Gastrocnemius medialis (tissue), 4 donors: ENCODE measurements around the gene HOTAIR. TPM values are rescaled to one million over a fixed set of nuclear protein-coding genes. Genes with fewer than 3 reads are reported as not detected.

ENCODE experiments used
- ATAC-seq, 2 donors: fragments of 150-250 bp; one replicate each; pipeline ENCODE4 v1.9.1; 2016
- DNase-seq, 2 donors: peaks; one replicate each; pipeline ENCODE4 v3.0.0-alpha.2; 2019
- H3K27ac ChIP-seq, 4 donors: fragments of 200-600 bp; sonication (generic); 1 replicate in 1 of 4; 2 replicates in 3 of 4; pipeline ENCODE4 v1.5.1; 2016 to 2018; ENCODE audit warnings: mild to moderate bottlenecking in 2 of 4, moderate library complexity in 1 of 4
- H3K27me3 ChIP-seq, 3 donors: fragments of 200-600 bp; sonication (generic) in 2 of 3; 1 replicate in 1 of 3; 2 replicates in 2 of 3; pipeline versions ENCODE4 v1.5.1 to v1.6.0; 2016 to 2019; ENCODE audit warnings: mild to moderate bottlenecking in 1 of 3, moderate library complexity in 1 of 3
- H3K36me3 ChIP-seq, 2 donors: fragments of 200-600 bp; sonication (generic) in 1 of 2; one replicate each; pipeline ENCODE4 v1.5.1; 2017 to 2018
- H3K4me1 ChIP-seq, 2 donors: fragments of 200-600 bp; sonication (generic) in 1 of 2; one replicate each; pipeline ENCODE4 v1.5.1; 2016 to 2017; ENCODE audit warnings: mild to moderate bottlenecking in 2 of 2
- H3K4me3 ChIP-seq, 4 donors: fragments of 200-600 bp; sonication (generic) in 3 of 4; 1 replicate in 1 of 4; 2 replicates in 3 of 4; pipeline ENCODE4 v1.5.1; 2016 to 2019; ENCODE audit warnings: mild to moderate bottlenecking in 2 of 4
- H3K9me3 ChIP-seq, 3 donors: fragments of 200-600 bp; sonication (generic) in 2 of 3; 1 replicate in 1 of 3; 2 replicates in 2 of 3; pipeline ENCODE4 v1.5.1; 2016 to 2019
- CTCF ChIP-seq, 5 experiments: fragments of 450-650 bp in 3 of 5; fragments of 200-600 bp in 2 of 5; sonication (generic) in 2 of 5; IDR thresholded peaks in 4 of 5; conservative IDR thresholded peaks in 1 of 5; 1 replicate in 4 of 5; 2 replicates in 1 of 5; pipeline ENCODE4 v1.5.1; 2016 to 2019; ENCODE audit warnings: antibody characterized with exemption in 5 of 5, mild to moderate bottlenecking in 3 of 5, moderate library complexity in 3 of 5
- POLR2A ChIP-seq, 2 donors: fragments of 450-650 bp; IDR thresholded peaks; one replicate each; pipeline ENCODE4 v1.6.1; 2017; ENCODE audit warnings: antibody characterized with exemption in 2 of 2, mild to moderate bottlenecking in 2 of 2, moderate library complexity in 2 of 2
- in situ Hi-C, 4 donors: fragments of 200-750 bp; cut with MboI; loops; one replicate each; pipeline versions ENCODE4 v1.15.0 to v1.8.0; 2017; ENCODE audit warnings: low sequenced_read_pairs in 4 of 4
- intact Hi-C: fragments of 100-400 bp; cut with DNase I; formaldehyde crosslinking; loops from one replicate; pipeline ENCODE4 v1.15.1; 2023; ENCODE audit warnings: low total_unique reads
- total RNA-seq, 4 donors: library from RNA; depleted of rRNA; stranded (reverse); fragments of >200 nt; gene quantifications; one replicate each; pipeline versions ENCODE4 v1.1.0 to v1.2.3, GENCODE V29; 2016

HOTAIR gene
- total RNA-seq, 4 donors from 2014 or later = 0.35 to 0.83 (median 0.56) TPM; not detected in 1

- intact Hi-C loops (no loop called here), in situ Hi-C loops (no loop called here)
- TF ChIP-seq POLR2A (IDR thresholded peaks at IDR 0.05) (no peak), CTCF (IDR thresholded peaks at IDR 0.05 in 4 of 5, conservative IDR thresholded peaks at IDR 0.05 in 1 of 5) (no peak)
- Histone ChIP-seq H3K4me1 (no peaks in the 10 kb centered on the region), H3K9me3 (no peaks in the 10 kb centered on the region), H3K4me3 (no peak overlapping the region), H3K27me3 (peaks cover 76 to 83% (median 78%) of the 10 kb centered on the region in 3 donors), H3K27ac (no peak overlapping the region), H3K36me3 (no peaks in the 10 kb centered on the region)
- DNase-seq (no peak), ATAC-seq (no peak)
These were observed 22.4 kb downstream of the HOTAIR start for GRCh38 chr12:53952335-53952694.

DNA sequence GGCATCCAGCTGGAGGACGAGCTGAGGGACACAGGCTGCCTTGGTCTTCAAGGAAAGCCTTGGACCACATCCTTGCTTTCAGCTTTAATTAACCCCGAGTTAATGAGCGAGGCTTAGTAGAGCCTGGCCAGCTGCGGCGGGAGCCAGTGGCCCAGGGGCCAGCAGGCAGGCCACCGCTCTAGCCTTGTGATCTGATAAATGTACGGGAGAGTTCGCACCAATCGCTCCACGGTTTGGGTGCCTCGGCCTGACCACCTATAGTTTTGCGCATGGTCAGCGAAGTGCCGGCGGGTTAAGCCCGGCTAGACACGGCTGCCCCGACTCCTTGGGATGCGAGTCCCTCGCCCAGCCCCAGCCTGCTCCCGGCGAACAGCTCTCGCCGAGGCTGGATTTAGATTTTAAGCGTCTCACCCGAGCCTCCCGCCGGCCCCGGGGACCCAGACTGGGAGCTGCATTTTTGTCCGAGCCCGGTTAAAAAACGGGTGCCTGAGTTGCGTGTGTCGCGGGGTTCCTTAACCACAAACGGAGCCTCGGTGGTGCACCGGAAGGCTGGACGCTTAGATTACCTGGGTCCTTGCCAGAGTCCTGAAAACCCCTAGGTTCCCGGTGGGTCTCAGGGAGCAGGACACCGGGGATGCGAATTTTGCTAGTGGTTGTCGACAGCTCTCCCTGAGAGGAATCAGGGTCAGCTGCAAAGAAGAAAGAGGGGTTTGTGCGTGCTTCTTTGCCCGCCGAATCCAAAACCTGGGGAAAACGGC, 23.0 kb downstream of the HOTAIR start:
- ATAC-seq = no peak
- H3K9me3 ChIP-seq = no peaks in the 10 kb centered on the region
- intact Hi-C loops = no loop called here
- no peak for TF ChIP-seq POLR2A (IDR thresholded peaks at IDR 0.05)
- TF ChIP-seq CTCF (IDR thresholded peaks at IDR 0.05 in 4 of 5, conservative IDR thresholded peaks at IDR 0.05 in 1 of 5) = no peak
- H3K27me3 ChIP-seq = peaks cover 71 to 78% (median 77%) of the 10 kb centered on the region in 3 donors
- no peak for DNase-seq
- in situ Hi-C loops = no loop called here
- H3K4me3 ChIP-seq = no peak overlapping the region
- no peaks in the 10 kb centered on the region for H3K36me3 ChIP-seq
- no peaks in the 10 kb centered on the region for H3K4me1 ChIP-seq
- H3K27ac ChIP-seq = no peak overlapping the region

- Histone ChIP-seq H3K36me3 (no peaks in the 10 kb centered on the region), H3K9me3 (no peaks in the 10 kb centered on the region), H3K27ac (no peak overlapping the region), H3K4me1 (no peaks in the 10 kb centered on the region), H3K4me3 (no peak overlapping the region), H3K27me3 (peaks cover 71 to 79% (median 73%) of the 10 kb centered on the region in 3 donors)
- DNase-seq (no peak), ATAC-seq (no peak)
- TF ChIP-seq POLR2A (IDR thresholded peaks at IDR 0.05) (no peak), CTCF (IDR thresholded peaks at IDR 0.05 in 4 of 5, conservative IDR thresholded peaks at IDR 0.05 in 1 of 5) (no peak)
- in situ Hi-C loops (no loop called here), intact Hi-C loops (no loop called here)
These were observed 23.8 kb downstream of the HOTAIR start for GRCh38 chr12:53950789-53951576.

DNA sequence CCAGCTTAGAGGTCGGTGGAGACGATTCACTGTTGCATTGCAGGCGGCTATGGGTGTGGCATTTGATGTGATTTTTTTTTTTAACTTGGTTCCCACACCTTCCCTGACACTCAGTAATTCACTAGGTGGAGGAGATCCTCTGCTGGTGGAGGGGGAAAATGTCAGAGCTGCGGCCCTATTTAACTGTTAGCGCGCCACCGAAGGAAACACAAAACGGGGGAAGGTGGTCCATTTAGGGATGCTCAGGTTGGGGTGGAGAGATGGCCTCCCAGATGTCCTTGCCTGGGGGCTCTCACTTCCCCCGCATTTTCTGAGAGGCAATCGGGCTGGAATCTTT, 24.3 kb downstream of the HOTAIR start:
- no peak for TF ChIP-seq CTCF (IDR thresholded peaks at IDR 0.05 in 4 of 5, conservative IDR thresholded peaks at IDR 0.05 in 1 of 5)
- no peak for TF ChIP-seq POLR2A (IDR thresholded peaks at IDR 0.05)
- Histone ChIP-seq H3K4me3 (no peak overlapping the region), H3K27me3 (peaks cover 71 to 79% (median 73%) of the 10 kb centered on the region in 3 donors), H3K36me3 (no peaks in the 10 kb centered on the region), H3K9me3 (no peaks in the 10 kb centered on the region), H3K27ac (no peak overlapping the region), H3K4me1 (no peaks in the 10 kb centered on the region)
- DNase-seq (no peak), ATAC-seq (no peak)
- intact Hi-C loops (no loop called here), in situ Hi-C loops (no loop called here)
